NCI-H2227 (cell line): ENCODE results near the gene FURIN.
"Not testable (repeated sequence)": the region's sequence is repeated elsewhere in the genome, so short reads cannot be mapped to it uniquely, and the experiment has no call there.

ENCODE experiments used
- DNase-seq: peaks from one replicate; lab custom pipeline; 2025; ENCODE audit not compliant: unreplicated experiment; lab: John Stamatoyannopoulos, UW

The FURIN gene

GRCh38 chr15:90901175-90902039, 33.0 kb downstream of the FURIN start:
- peak; percentile 10 for DNase-seq

GRCh38 chr15:90902040-90902839, 33.9 kb downstream of the FURIN start:
- DNase-seq, result peak; percentile 79

- DNase-seq, result peak; percentile 69
These were observed 34.7 kb downstream of the FURIN start, which contains the start of gene MAN2A2 for GRCh38 chr15:90902840-90903732. MAN2A2 (plus strand) TSS chr15:90903302; CDS start chr15:90904208, 906 bp downstream.

- DNase-seq, result peak; percentile 24
These were observed 35.5 kb downstream of the FURIN start for GRCh38 chr15:90903733-90904536.

- DNase-seq, result no peak
These were observed 36.4 kb downstream of the FURIN start for GRCh38 chr15:90904746-90905145.

GRCh38 chr15:90905306-90906180, 37.2 kb downstream of the FURIN start:
- DNase-seq, result no peak

GRCh38 chr15:90906181-90906849, 37.9 kb downstream of the FURIN start:
- DNase-seq, result no peak

GRCh38 chr15:90907051-90907660, 38.8 kb downstream of the FURIN start:
- no peak for DNase-seq

GRCh38 chr15:90907838-90908507, 39.6 kb downstream of the FURIN start:
- DNase-seq, result no peak

- DNase-seq, result not testable (repeated sequence)
These were observed 41.1 kb downstream of the FURIN start for GRCh38 chr15:90909449-90909848.

GRCh38 chr15:90909976-90910375, 41.6 kb downstream of the FURIN start:
- no peak for DNase-seq

- DNase-seq, result no peak
These were observed 42.3 kb downstream of the FURIN start for GRCh38 chr15:90910441-90911301.

GRCh38 chr15:90911302-90911623, 42.9 kb downstream of the FURIN start:
- no peak for DNase-seq

- DNase-seq, result no peak
These were observed 43.8 kb downstream of the FURIN start for GRCh38 chr15:90911906-90912769.

- DNase-seq, result no peak
These were observed 44.3 kb downstream of the FURIN start for GRCh38 chr15:90912770-90913075.

GRCh38 chr15:90913398-90913944, 45.1 kb downstream of the FURIN start:
- DNase-seq, result no peak
